ENCODE measurements around the gene DCLK1. TPM values are rescaled to one million over a fixed set of nuclear protein-coding genes. Genes with fewer than 3 reads are reported as not detected.

Gene DCLK1
- total RNA-seq, 1 experiment from 2014 or later, result not detected

DNA sequence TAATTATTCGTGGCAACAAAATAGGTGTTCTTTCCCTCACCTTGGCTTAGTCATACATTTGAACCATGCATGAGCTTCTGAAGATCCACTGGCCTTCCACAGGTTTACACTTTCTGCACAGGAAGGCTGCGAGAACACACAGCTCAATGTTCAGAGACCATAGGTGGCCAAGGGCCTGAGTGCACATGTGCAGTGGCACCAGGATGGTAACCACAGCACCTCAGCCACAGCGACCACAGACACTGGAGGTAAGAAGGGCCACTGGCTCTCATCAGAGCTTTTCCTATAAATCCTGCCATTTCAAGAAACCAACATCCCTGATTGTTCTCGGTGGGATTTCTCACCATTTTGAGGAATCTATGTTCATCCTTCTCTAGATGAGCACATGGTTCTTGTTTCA lies 1.6 kb downstream of the DCLK1 start:
- Histone ChIP-seq H3K27me3 (ENCODE audit: low read length) (no peaks in the 10 kb centered on the region), H3K9me2 (replicated peaks; ENCODE audit: insufficient read depth, low read length) (no peaks in the 10 kb centered on the region), H3K9me3 (ENCODE audit: low read length) (no peaks in the 10 kb centered on the region; the same call in 1 of the 2 replicates), H2AFZ (ENCODE audit: low read length) (no peak overlapping the region), H3K4me2 (ENCODE audit: low read depth, low read length, poor library complexity, severe bottlenecking) (no peak overlapping the region), H3K9ac (ENCODE audit: low read length) (no peak overlapping the region), H3K4me1 (ENCODE audit: low read length) (no peaks in the 10 kb centered on the region), H3K79me2 (ENCODE audit: low read length) (no peaks in the 10 kb centered on the region), H3K27ac (ENCODE audit: low read length) (no peak overlapping the region), H4K20me1 (ENCODE audit: insufficient read depth, low read depth, low read length) (no peaks in the 10 kb centered on the region), H3K36me3 (ENCODE audit: insufficient read depth, low read length) (no peaks in the 10 kb centered on the region), H3K4me3 (ENCODE audit: low read length) (no peak overlapping the region)
- no peak for DNase-seq

DNA sequence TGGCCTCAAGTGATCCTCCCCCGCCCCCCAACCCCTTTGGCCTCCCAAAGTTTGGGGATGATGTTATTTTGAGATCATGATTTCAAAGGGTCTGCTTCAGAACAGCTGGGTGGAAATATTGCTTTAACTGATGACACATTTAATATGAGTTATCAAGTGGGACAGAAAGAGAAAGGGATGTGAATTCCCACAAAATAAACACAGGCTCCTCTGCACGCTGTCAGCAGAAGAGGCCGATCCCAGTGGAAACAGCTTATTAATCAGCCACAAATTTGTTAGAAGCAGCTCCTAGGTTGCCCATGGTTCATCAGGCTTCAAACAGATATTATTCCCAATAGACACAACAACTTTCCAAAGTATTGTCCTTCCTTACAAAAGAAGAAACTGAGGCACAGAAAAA lies 4.7 kb downstream of the DCLK1 start:
- H4K20me1 ChIP-seq (ENCODE audit: insufficient read depth, low read depth, low read length), result no peaks in the 10 kb centered on the region
- H3K9me3 ChIP-seq (ENCODE audit: low read length), result no peaks in the 10 kb centered on the region; the same call in 1 of the 2 replicates
- H3K79me2 ChIP-seq (ENCODE audit: low read length), result no peaks in the 10 kb centered on the region
- no peaks in the 10 kb centered on the region for H3K4me1 ChIP-seq (ENCODE audit: low read length)
- no peak for DNase-seq
- H3K27me3 ChIP-seq (ENCODE audit: low read length), result no peaks in the 10 kb centered on the region
- no peak overlapping the region for H3K4me3 ChIP-seq (ENCODE audit: low read length)
- H2AFZ ChIP-seq (ENCODE audit: low read length), result no peak overlapping the region
- no peak overlapping the region for H3K27ac ChIP-seq (ENCODE audit: low read length)
- no peaks in the 10 kb centered on the region for H3K9me2 ChIP-seq (replicated peaks; ENCODE audit: insufficient read depth, low read length)
- no peak overlapping the region for H3K9ac ChIP-seq (ENCODE audit: low read length)
- H3K36me3 ChIP-seq (ENCODE audit: insufficient read depth, low read length), result no peaks in the 10 kb centered on the region
- no peak overlapping the region for H3K4me2 ChIP-seq (ENCODE audit: low read depth, low read length, poor library complexity, severe bottlenecking)

DNA sequence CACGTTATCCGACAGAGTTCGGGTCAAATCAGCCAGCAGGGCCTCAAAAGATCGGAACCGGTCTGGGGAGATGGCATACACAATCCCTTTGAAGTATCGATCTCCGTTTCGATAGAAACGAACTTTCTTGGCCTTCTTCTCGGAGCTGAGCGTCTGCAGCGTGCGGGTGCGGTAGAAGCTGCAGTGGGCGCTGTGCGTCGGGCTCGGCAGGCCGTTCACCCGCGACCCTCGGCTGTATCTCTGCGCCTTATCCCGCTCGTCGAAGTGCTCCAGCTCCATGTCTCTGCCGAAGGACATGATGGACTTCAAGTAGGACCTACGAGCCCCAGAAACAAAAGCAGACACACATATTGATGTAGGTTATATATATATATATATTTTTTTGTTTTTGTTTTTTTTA lies 5.3 kb downstream of the DCLK1 start:
- Histone ChIP-seq H3K4me1 (ENCODE audit: low read length) (no peaks in the 10 kb centered on the region), H2AFZ (ENCODE audit: low read length) (no peak overlapping the region), H3K27ac (ENCODE audit: low read length) (no peak overlapping the region), H3K27me3 (ENCODE audit: low read length) (no peaks in the 10 kb centered on the region), H3K9ac (ENCODE audit: low read length) (no peak overlapping the region), H3K79me2 (ENCODE audit: low read length) (no peaks in the 10 kb centered on the region), H3K9me3 (ENCODE audit: low read length) (no peaks in the 10 kb centered on the region; the same call in 1 of the 2 replicates), H4K20me1 (ENCODE audit: insufficient read depth, low read depth, low read length) (no peaks in the 10 kb centered on the region), H3K36me3 (ENCODE audit: insufficient read depth, low read length) (no peaks in the 10 kb centered on the region), H3K9me2 (replicated peaks; ENCODE audit: insufficient read depth, low read length) (no peaks in the 10 kb centered on the region), H3K4me3 (ENCODE audit: low read length) (no peak overlapping the region), H3K4me2 (ENCODE audit: low read depth, low read length, poor library complexity, severe bottlenecking) (no peak overlapping the region)
- DNase-seq, result no peak

DNA sequence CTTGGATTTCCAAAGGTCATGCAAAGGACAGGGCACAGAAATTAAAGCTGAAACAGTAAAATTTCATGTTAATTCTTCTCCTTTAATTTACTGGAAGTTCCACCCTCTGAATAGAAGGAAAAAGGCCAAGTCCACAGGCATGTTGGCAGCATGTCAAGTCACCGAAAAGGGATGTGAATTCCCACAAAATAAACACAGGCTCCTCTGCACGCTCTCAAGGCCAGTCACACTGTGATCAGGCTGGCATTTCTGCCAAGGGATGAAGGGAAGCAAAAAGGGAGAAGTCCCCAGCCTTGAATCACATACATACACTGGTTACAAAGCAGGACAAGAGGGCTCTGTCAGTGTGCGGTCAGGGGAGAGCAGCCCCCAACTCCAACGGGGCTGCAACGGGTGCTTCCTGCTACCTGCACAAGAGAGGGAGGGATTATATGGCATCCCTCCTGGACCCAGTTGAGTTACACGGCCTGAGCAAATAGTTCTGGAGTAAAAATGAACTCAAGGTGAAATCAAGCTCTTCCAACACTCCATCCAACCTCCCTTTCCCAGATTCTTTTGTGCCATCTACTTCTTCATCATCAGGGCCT lies 6.9 kb downstream of the DCLK1 start:
- Histone ChIP-seq H2AFZ (ENCODE audit: low read length) (no peak overlapping the region), H3K36me3 (ENCODE audit: insufficient read depth, low read length) (no peaks in the 10 kb centered on the region), H3K9ac (ENCODE audit: low read length) (no peak overlapping the region), H3K9me2 (replicated peaks; ENCODE audit: insufficient read depth, low read length) (no peaks in the 10 kb centered on the region), H4K20me1 (ENCODE audit: insufficient read depth, low read depth, low read length) (no peaks in the 10 kb centered on the region), H3K27ac (ENCODE audit: low read length) (no peak overlapping the region), H3K4me1 (ENCODE audit: low read length) (no peaks in the 10 kb centered on the region), H3K4me3 (ENCODE audit: low read length) (no peak overlapping the region), H3K27me3 (ENCODE audit: low read length) (no peaks in the 10 kb centered on the region), H3K4me2 (ENCODE audit: low read depth, low read length, poor library complexity, severe bottlenecking) (no peak overlapping the region), H3K9me3 (ENCODE audit: low read length) (no peaks in the 10 kb centered on the region; the same call in 1 of the 2 replicates), H3K79me2 (ENCODE audit: low read length) (no peaks in the 10 kb centered on the region)
- no peak for DNase-seq

DNA sequence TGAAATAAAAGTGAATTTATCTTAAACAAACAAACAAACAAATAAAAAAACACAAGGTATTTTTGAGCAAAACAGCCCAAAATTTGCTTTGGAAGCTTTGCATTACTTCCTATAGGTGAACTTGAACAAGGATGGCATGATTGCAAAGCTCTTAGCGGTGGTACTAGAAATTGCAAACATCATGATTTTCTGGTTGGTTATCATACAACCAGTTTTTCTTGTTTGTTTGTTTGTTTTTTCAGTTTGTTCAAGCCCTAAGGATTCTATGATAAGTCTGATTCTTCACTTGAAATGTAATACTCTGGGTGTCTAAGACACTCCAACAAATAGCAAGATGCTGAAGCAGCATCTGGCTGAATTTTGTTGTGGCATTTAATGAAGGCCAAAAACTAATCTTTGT lies 15.9 kb downstream of the DCLK1 start:
- H3K27ac ChIP-seq (ENCODE audit: low read length), result no peak overlapping the region
- no peaks in the 10 kb centered on the region for H3K36me3 ChIP-seq (ENCODE audit: insufficient read depth, low read length)
- no peak overlapping the region for H3K4me2 ChIP-seq (ENCODE audit: low read depth, low read length, poor library complexity, severe bottlenecking)
- H3K4me1 ChIP-seq (ENCODE audit: low read length), result no peaks in the 10 kb centered on the region
- H3K79me2 ChIP-seq (ENCODE audit: low read length), result no peaks in the 10 kb centered on the region
- H3K27me3 ChIP-seq (ENCODE audit: low read length), result no peaks in the 10 kb centered on the region
- H3K9ac ChIP-seq (ENCODE audit: low read length), result no peak overlapping the region
- H3K9me3 ChIP-seq (ENCODE audit: low read length), result no peaks in the 10 kb centered on the region
- H3K4me3 ChIP-seq (ENCODE audit: low read length), result no peak overlapping the region
- H4K20me1 ChIP-seq (ENCODE audit: insufficient read depth, low read depth, low read length), result no peaks in the 10 kb centered on the region
- H3K9me2 ChIP-seq (replicated peaks; ENCODE audit: insufficient read depth, low read length), result no peaks in the 10 kb centered on the region
- no peak overlapping the region for H2AFZ ChIP-seq (ENCODE audit: low read length)
- no peak for DNase-seq

- no peaks in the 10 kb centered on the region for H3K4me1 ChIP-seq (ENCODE audit: low read length)
- no peaks in the 10 kb centered on the region; the same call in 1 of the 2 replicates for H3K9me3 ChIP-seq (ENCODE audit: low read length)
- H3K27ac ChIP-seq (ENCODE audit: low read length), result no peak overlapping the region
- H3K9me2 ChIP-seq (replicated peaks; ENCODE audit: insufficient read depth, low read length), result no peaks in the 10 kb centered on the region
- no peaks in the 10 kb centered on the region for H3K79me2 ChIP-seq (ENCODE audit: low read length)
- no peaks in the 10 kb centered on the region for H3K27me3 ChIP-seq (ENCODE audit: low read length)
- no peaks in the 10 kb centered on the region for H3K36me3 ChIP-seq (ENCODE audit: insufficient read depth, low read length)
- H3K4me2 ChIP-seq (ENCODE audit: low read depth, low read length, poor library complexity, severe bottlenecking), result no peak overlapping the region
- no peak overlapping the region for H3K4me3 ChIP-seq (ENCODE audit: low read length)
- no peaks in the 10 kb centered on the region for H4K20me1 ChIP-seq (ENCODE audit: insufficient read depth, low read depth, low read length)
- no peak overlapping the region for H3K9ac ChIP-seq (ENCODE audit: low read length)
- no peak overlapping the region for H2AFZ ChIP-seq (ENCODE audit: low read length)
- DNase-seq, result no peak
These were observed 16.9 kb downstream of the DCLK1 start for GRCh38 chr13:36114233-36114632.

- H2AFZ ChIP-seq (ENCODE audit: low read length), result no peak overlapping the region
- no peak overlapping the region for H3K4me2 ChIP-seq (ENCODE audit: low read depth, low read length, poor library complexity, severe bottlenecking)
- H4K20me1 ChIP-seq (ENCODE audit: insufficient read depth, low read depth, low read length), result no peaks in the 10 kb centered on the region
- no peak overlapping the region for H3K9ac ChIP-seq (ENCODE audit: low read length)
- no peaks in the 10 kb centered on the region for H3K4me1 ChIP-seq (ENCODE audit: low read length)
- no peak for DNase-seq
- no peaks in the 10 kb centered on the region; the same call in 1 of the 2 replicates for H3K9me3 ChIP-seq (ENCODE audit: low read length)
- no peak overlapping the region for H3K27ac ChIP-seq (ENCODE audit: low read length)
- H3K4me3 ChIP-seq (ENCODE audit: low read length), result no peak overlapping the region
- no peaks in the 10 kb centered on the region for H3K36me3 ChIP-seq (ENCODE audit: insufficient read depth, low read length)
- H3K9me2 ChIP-seq (replicated peaks; ENCODE audit: insufficient read depth, low read length), result no peaks in the 10 kb centered on the region
- H3K79me2 ChIP-seq (ENCODE audit: low read length), result no peaks in the 10 kb centered on the region
- H3K27me3 ChIP-seq (ENCODE audit: low read length), result no peaks in the 10 kb centered on the region
These were observed 22.2 kb downstream of the DCLK1 start for GRCh38 chr13:36108954-36109353.

GRCh38 chr13:36108342-36108741 lies 22.8 kb downstream of the DCLK1 start:
- H3K36me3 ChIP-seq (ENCODE audit: insufficient read depth, low read length), result no peaks in the 10 kb centered on the region
- H3K27ac ChIP-seq (ENCODE audit: low read length), result no peak overlapping the region
- H3K4me3 ChIP-seq (ENCODE audit: low read length), result no peak overlapping the region
- no peaks in the 10 kb centered on the region; the same call in 1 of the 2 replicates for H3K9me3 ChIP-seq (ENCODE audit: low read length)
- H3K27me3 ChIP-seq (ENCODE audit: low read length), result no peaks in the 10 kb centered on the region
- no peaks in the 10 kb centered on the region for H3K79me2 ChIP-seq (ENCODE audit: low read length)
- H3K9me2 ChIP-seq (replicated peaks; ENCODE audit: insufficient read depth, low read length), result no peaks in the 10 kb centered on the region
- no peak overlapping the region for H2AFZ ChIP-seq (ENCODE audit: low read length)
- no peaks in the 10 kb centered on the region for H4K20me1 ChIP-seq (ENCODE audit: insufficient read depth, low read depth, low read length)
- H3K4me2 ChIP-seq (ENCODE audit: low read depth, low read length, poor library complexity, severe bottlenecking), result no peak overlapping the region
- DNase-seq, result no peak
- no peaks in the 10 kb centered on the region for H3K4me1 ChIP-seq (ENCODE audit: low read length)
- H3K9ac ChIP-seq (ENCODE audit: low read length), result no peak overlapping the region

Data from Karpas-422 (cell line).